ENCODE data around the gene LCOR.
"Not testable (repeated sequence)": the region's sequence is repeated elsewhere in the genome, so short reads cannot be mapped to it uniquely, and the experiment has no call there.

LCOR gene

GRCh38 chr10:96943161-96943560 is 111.1 kb downstream of the LCOR start:
- DNase-seq, result not testable (repeated sequence)

- DNase-seq, result no peak
Measured at GRCh38 chr10:96947036-96947435, 114.9 kb downstream of the LCOR start.

- DNase-seq, result no peak
Measured at GRCh38 chr10:96949039-96949683, 117.1 kb downstream of the LCOR start.

- DNase-seq, result no peak
Measured at GRCh38 chr10:96951954-96952353, 119.9 kb downstream of the LCOR start.

- DNase-seq, result no peak
Measured at GRCh38 chr10:96955794-96956193, 123.7 kb downstream of the LCOR start.

GRCh38 chr10:96958071-96958470 is 126.0 kb downstream of the LCOR start:
- no peak for DNase-seq

- DNase-seq, result no peak
Measured at GRCh38 chr10:96959733-96960132, 127.6 kb downstream of the LCOR start.

- no peak for DNase-seq
Measured at GRCh38 chr10:96960872-96961271, 128.8 kb downstream of the LCOR start.

- DNase-seq, result no peak
Measured at GRCh38 chr10:96964131-96964530, 132.0 kb downstream of the LCOR start.

GRCh38 chr10:96967847-96968246 is 135.7 kb downstream of the LCOR start:
- DNase-seq, result no peak

- no peak for DNase-seq
Measured at GRCh38 chr10:96968682-96969423, 136.8 kb downstream of the LCOR start.

GRCh38 chr10:96971324-96971723 is 139.2 kb downstream of the LCOR start:
- no peak for DNase-seq

GRCh38 chr10:96972264-96972663 is 140.2 kb downstream of the LCOR start:
- no peak for DNase-seq

- DNase-seq, result no peak
Measured at GRCh38 chr10:96973809-96974747, 142.0 kb downstream of the LCOR start.

- no peak for DNase-seq
Measured at GRCh38 chr10:96975136-96975535, 143.0 kb downstream of the LCOR start.

- DNase-seq, result no peak
Measured at GRCh38 chr10:96978621-96979154, 146.6 kb downstream of the LCOR start.

GRCh38 chr10:96982149-96982930 is 150.2 kb downstream of the LCOR start:
- DNase-seq, result no peak

- DNase-seq, result no peak
Measured at GRCh38 chr10:96984541-96985131, 152.5 kb downstream of the LCOR start.

- DNase-seq, result no peak
Measured at GRCh38 chr10:96986200-96986856, 154.2 kb downstream of the LCOR start.

- DNase-seq, result no peak
Measured at GRCh38 chr10:96987141-96987841, 155.2 kb downstream of the LCOR start.

GRCh38 chr10:96987842-96988175 is 155.7 kb downstream of the LCOR start:
- no peak for DNase-seq

Measured in stimulated activated CD4-positive, alpha-beta T cell treated with anti-CD3 and anti-CD28 coated beads, Interleukin-12 subunit alpha, Interleukin-12 subunit beta, amount 100 ng/mL, for 4 hours (primary cell).